ENCODE data around the gene CENPH. TPM values are rescaled to one million over a fixed set of nuclear protein-coding genes. Genes with fewer than 3 reads are reported as not detected.

Gene CENPH, protein sequence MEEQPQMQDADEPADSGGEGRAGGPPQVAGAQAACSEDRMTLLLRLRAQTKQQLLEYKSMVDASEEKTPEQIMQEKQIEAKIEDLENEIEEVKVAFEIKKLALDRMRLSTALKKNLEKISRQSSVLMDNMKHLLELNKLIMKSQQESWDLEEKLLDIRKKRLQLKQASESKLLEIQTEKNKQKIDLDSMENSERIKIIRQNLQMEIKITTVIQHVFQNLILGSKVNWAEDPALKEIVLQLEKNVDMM
- total RNA-seq: 18.4 and 21.1 TPM in 2 replicates

DNA sequence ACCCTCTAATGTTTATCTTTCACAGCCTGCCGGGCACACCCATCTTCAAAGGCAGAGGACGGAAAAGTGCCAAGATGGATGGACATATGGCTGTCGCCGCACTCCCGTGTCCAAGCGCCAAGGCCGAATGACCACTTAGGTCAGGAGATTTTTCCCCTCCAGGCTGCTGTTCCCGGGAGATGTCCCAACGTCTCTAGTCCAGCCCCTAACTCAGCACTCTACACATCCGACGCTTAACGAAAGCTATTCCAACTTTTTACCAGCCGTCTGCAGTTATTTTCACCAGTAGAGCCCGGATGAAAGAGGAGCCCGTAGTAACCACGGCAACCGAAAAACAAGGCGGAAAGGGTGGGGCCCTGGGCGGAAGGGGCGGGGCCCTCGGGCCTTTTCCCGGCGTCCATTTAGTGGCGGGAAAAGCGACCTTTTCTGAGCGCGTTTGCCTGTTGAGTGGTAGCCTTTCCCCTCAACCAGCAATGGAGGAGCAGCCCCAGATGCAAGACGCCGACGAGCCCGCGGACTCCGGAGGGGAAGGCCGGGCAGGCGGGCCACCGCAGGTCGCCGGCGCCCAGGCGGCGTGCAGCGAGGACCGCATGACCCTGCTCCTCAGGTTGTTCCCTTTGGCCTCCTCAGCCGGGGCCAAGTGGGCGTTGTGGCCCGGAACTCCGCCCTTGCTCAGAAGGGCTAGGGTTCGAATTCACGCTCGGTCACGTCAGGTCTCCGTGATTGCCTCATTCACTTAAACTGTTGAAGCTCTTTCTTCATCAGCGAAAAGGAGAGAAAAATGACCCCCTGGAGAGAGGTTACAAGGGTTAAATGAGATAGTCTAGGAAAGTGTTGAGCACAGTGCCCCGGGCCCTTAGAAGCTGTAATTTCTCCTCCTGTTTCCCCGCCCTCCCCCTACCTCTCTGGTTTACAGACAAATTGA lies at the start of gene CENPH:
Gene CENPH, plus strand, starts transcription at position 422 of the 925 bp plus-strand sequence. Its CDS starts 52 bp downstream, at position 474.

DNA sequence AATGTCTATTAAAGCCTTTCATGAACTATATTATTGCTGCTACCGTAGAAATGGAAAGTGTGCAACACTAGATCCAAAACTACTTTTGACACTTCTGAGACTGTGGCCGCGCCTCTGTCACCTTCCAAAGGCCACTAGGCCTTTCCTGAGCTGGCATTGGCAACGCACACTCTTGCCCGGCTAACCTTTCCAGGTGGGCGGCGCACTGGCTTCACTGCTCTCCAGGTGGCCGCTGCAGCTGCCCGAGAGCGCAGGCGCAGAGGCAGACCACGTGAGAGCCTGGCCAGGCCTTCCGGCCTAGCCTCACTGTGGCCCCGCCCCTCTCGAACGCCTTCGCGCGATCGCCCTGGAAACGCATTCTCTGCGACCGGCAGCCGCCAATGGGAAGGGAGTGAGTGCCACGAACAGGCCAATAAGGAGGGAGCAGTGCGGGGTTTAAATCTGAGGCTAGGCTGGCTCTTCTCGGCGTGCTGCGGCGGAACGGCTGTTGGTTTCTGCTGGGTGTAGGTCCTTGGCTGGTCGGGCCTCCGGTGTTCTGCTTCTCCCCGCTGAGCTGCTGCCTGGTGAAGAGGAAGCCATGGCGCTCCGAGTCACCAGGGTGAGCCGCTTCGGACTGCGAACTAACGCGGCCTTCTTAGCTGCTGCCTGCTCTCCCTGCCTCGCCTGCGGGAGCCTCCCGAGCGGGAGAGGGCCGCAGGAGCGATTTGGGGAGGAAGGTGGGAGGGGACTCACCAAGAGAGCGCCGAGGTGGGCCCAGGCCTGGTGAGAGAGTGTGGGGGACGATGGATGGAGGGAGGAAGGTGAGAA lies 22.5 kb upstream of the CENPH start, which contains the start of gene CCNB1:
Gene CCNB1, plus strand, starts transcription at position 465 of the 807 bp plus-strand sequence. Its CDS starts 113 bp downstream, at position 578.

DNA sequence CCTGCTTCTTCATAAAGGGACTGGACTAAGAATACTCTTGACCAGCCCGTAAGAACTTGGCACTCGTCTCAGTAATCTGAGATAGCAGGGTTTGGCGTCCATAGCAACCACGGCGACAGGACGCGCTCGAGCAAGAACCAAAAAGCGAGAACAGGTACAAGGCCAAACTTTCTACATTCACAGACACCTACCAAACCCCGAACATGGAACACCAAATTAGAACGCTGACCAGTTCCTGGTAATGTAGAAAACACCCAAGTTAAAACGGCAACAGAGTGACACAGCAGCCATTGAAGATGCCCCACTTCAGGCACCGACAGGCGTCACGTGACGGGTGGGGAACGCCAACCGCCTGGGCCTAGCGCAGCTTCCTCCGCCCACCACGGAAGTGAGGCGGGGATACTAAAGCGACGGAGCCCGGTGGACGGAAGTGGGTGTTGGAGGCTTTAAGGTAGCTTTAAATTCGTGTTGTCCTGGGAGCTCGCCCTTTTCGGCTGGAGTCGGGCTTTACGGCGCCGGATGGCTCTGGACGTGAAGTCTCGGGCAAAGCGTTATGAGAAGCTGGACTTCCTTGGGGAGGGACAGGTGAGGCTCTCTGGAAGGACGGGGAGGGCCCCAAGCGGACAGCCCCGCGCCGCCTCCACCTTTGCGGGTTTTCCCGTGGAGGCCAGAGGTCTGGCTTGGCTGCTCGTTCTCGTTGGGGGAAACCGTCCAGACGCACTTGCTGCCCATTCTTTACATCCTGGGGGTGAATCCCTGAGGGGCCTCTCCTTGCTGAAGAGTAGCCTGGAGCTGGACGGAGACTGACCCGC lies 45.3 kb downstream of the CENPH start, which contains the start of gene CDK7:
Gene CDK7, plus strand, starts transcription at position 430 of the 812 bp plus-strand sequence. Its CDS starts 90 bp downstream, at position 520.

Small RNA genes within 50 kb of the gene (small RNA-seq; reads per million reads assigned to genes)
- not detected for gene SNORA50D

Other genes with a start within 250 kb of the CENPH start
- 57.4 and 62.8 TPM in 2 replicates for gene SLC30A5, start 95.6 kb upstream of the CENPH start, total RNA-seq
- 197 and 281 TPM in 2 replicates for gene CCNB1, start 22.4 kb upstream of the CENPH start, total RNA-seq
- gene CDK7, start 45.3 kb downstream of the CENPH start, total RNA-seq: 68.4 and 86.3 TPM in 2 replicates
- 6.9 and 7.1 TPM in 2 replicates for gene CCDC125, start 143.2 kb downstream of the CENPH start, total RNA-seq
- gene AK6, start 179.9 kb downstream of the CENPH start, total RNA-seq: 40.8 and 41.2 TPM in 2 replicates
- gene TAF9, start 179.9 kb downstream of the CENPH start, total RNA-seq: 104 and 108 TPM in 2 replicates
- 24.7 and 27.6 TPM in 2 replicates for gene RAD17, start 180.2 kb downstream of the CENPH start, total RNA-seq
- 4.9 and 8.9 TPM in 2 replicates for gene MARVELD2, start 225.5 kb downstream of the CENPH start, total RNA-seq